C4-2B (cell line): ENCODE measurements around the gene POLE.

Source experiments
- H3K27ac ChIP-seq: fragments of 450-650 bp; 2 replicates; pipeline ENCODE4 v1.5.1; 2017
- CTCF ChIP-seq: fragments of 450-650 bp; conservative IDR thresholded peaks from 2 replicates; pipeline ENCODE4 v1.5.1; 2017; ENCODE audit warnings: mild to moderate bottlenecking
- ZFX ChIP-seq: fragments of 450-650 bp; IDR thresholded peaks from 2 replicates; pipeline ENCODE4 v1.6.1; 2017

POLE gene

GRCh38 chr12:132619386-132620112, 67.6 kb downstream of the POLE start:
- TF ChIP-seq ZFX: no peak
- TF ChIP-seq CTCF: no peak
- no peak overlapping the region for H3K27ac ChIP-seq

GRCh38 chr12:132619071-132619385, 68.1 kb downstream of the POLE start:
- TF ChIP-seq ZFX: no peak
- no peak for TF ChIP-seq CTCF
- H3K27ac ChIP-seq: no peak overlapping the region

GRCh38 chr12:132618683-132619043, 68.5 kb downstream of the POLE start, which contains the start of gene P2RX2:
Gene P2RX2, plus strand, starts transcription at chr12:132618776. Its CDS starts 41 bp downstream, at chr12:132618817.
- TF ChIP-seq CTCF (no peak), ZFX (no peak)

GRCh38 chr12:132617822-132618682, 69.1 kb downstream of the POLE start:
- H3K27ac ChIP-seq: no peak overlapping the region
- TF ChIP-seq ZFX (no peak), CTCF (no peak)

More at GRCh38 chr12:132618683-132619043, 68.5 kb downstream of the POLE start, which contains the start of gene P2RX2:
- no peak within 1 kb of the TSS for H3K27ac ChIP-seq

- H3K27ac ChIP-seq: no peak overlapping the region
Measured at GRCh38 chr12:132617135-132617701, 69.9 kb downstream of the POLE start.

GRCh38 chr12:132615579-132616038, 71.5 kb downstream of the POLE start:
- H3K27ac ChIP-seq: no peak overlapping the region
- TF ChIP-seq CTCF (no peak), ZFX (no peak)

More at GRCh38 chr12:132617135-132617701, 69.9 kb downstream of the POLE start:
- TF ChIP-seq ZFX (no peak), CTCF (no peak)
